Psoas muscle (tissue), 8 donors: ENCODE measurements around the gene RASA2. TPM values are rescaled to one million over a fixed set of nuclear protein-coding genes. Genes with fewer than 3 reads are reported as not detected.

Experiments used
- ATAC-seq, 4 donors: fragments of 200-7000 bp; cut with Tn5 transposase; one replicate each; pipeline ENCODE4 v1.9.1; 2020; ENCODE audit warnings: moderate library complexity in 3 of 4, mild to moderate bottlenecking in 2 of 4
- DNase-seq, 2 donors: peaks; one replicate each; pipeline ENCODE4 v3.0.0-alpha.2; 2020
- H3K27ac ChIP-seq: fragments of 200-600 bp; one replicate; pipeline ENCODE4 v1.8.0; 2022
- H3K27me3 ChIP-seq, 3 donors: fragments of 200-600 bp in 1 of 3; one replicate each; pipeline versions ENCODE4 v1.6.1 to v1.8.0; 2013 to 2022; ENCODE audit warnings: low read length in 2 of 3, mild to moderate bottlenecking in 2 of 3, moderate library complexity in 1 of 3; ENCODE audit not compliant: insufficient read depth in 3 of 3
- H3K36me3 ChIP-seq, 2 donors: fragments of 200-600 bp in 1 of 2; one replicate each; pipeline versions ENCODE4 v1.6.1 to v1.8.0; 2013 to 2022; ENCODE audit warnings: low read depth in 1 of 2, mild to moderate bottlenecking in 1 of 2, moderate library complexity in 1 of 2; ENCODE audit not compliant: insufficient read depth in 1 of 2
- H3K4me1 ChIP-seq: fragments of 200-600 bp; one replicate; pipeline ENCODE4 v1.8.0; 2022
- H3K4me3 ChIP-seq: fragments of 200-600 bp; one replicate; pipeline ENCODE4 v1.8.0; 2022; ENCODE audit warnings: mild to moderate bottlenecking
- H3K9me3 ChIP-seq: fragments of 200-600 bp; one replicate; pipeline ENCODE4 v1.8.0; 2022
- WGBS, 3 donors: extraction: QIAGEN DNeasy Blood & Tissue Kit; methylation state at CpG; one replicate each; pipeline versions ENCODE4 v1.1.6 to v1.1.7; 2013; 5-methylcytosine and 5-hydroxymethylcytosine counted together
- intact Hi-C, 2 donors: fragments of 100-400 bp; cut with DNase I; formaldehyde crosslinking; loops; one replicate each; pipeline versions ENCODE4 v1.11.0 to v1.14.2; 2022
- polyA plus RNA-seq, 3 donors: library from polyadenylated mRNA; stranded (reverse); fragments of 200-250 nt; gene quantifications; one replicate each; pipeline ENCODE4 v1.2.3, GENCODE V29; 2013
- total RNA-seq, 4 donors: library from RNA; stranded (reverse); fragmentation: NEBNext Ultra II Directional in 2 of 4; extraction: Animal tissue kit (Norgen Biotek cat#: 25700) in 2 of 4; gene quantifications; one replicate each; pipeline versions ENCODE4 v1.2.1 to v1.2.4, GENCODE V29; 2021 to 2023
- TF ChIP-seq, protein P1 (sequence below): fragments of 200-600 bp; IDR thresholded peaks from one replicate; pipeline ENCODE4 v1.8.0; 2022; ENCODE audit warnings: antibody characterized with exemption
- donor health status: healthy with polysubstance abuse.
- donor health status: DM: no; HTN: no; CAD: no; lungs with moderate emphysema.
- donor health status: Bipolar disorder and iron deficiency.
- donor health status: healthy.
- donor health status: DM: yes; HTN: yes; CAD: no.
- donor health status: DM: no; HTN: no; CAD: no.
- donor health status: DM: no; HTN: no; CAD: no.
- donor health status: DM: yes; HTN: yes; CAD: no.

RASA2 gene
- total and polyA plus RNA-seq, 7 donors = 1.3 to 4.0 (median 2.3) TPM

DNA sequence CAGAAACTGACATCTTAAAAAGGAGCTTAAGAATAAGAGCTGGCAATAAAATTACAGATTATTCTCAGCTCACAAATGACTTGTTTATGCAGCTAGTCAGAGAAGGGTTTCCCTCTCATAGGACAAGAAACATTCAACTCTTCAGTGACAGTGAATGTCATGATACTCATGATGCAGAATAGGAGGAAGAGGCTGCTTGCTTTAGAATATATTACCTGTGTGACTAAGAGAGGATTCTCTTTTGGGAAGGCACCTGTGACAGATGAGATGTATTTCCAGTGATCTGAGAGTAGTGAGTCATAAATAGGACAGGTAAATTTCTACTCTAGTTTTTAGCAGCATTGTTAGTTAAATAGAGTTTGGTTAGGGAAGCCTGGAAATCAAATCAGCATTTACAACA lies 39.9 kb downstream of the RASA2 start:
- no peaks in the 10 kb centered on the region for H3K27me3 ChIP-seq
- H3K27ac ChIP-seq = no peak overlapping the region
- peaks cover 11% of the 10 kb centered on the region for H3K4me1 ChIP-seq
- peaks cover 0 to 4% of the 10 kb centered on the region in 2 donors for H3K36me3 ChIP-seq
- H3K9me3 ChIP-seq = no peaks in the 10 kb centered on the region
- TF ChIP-seq, protein P1, sequence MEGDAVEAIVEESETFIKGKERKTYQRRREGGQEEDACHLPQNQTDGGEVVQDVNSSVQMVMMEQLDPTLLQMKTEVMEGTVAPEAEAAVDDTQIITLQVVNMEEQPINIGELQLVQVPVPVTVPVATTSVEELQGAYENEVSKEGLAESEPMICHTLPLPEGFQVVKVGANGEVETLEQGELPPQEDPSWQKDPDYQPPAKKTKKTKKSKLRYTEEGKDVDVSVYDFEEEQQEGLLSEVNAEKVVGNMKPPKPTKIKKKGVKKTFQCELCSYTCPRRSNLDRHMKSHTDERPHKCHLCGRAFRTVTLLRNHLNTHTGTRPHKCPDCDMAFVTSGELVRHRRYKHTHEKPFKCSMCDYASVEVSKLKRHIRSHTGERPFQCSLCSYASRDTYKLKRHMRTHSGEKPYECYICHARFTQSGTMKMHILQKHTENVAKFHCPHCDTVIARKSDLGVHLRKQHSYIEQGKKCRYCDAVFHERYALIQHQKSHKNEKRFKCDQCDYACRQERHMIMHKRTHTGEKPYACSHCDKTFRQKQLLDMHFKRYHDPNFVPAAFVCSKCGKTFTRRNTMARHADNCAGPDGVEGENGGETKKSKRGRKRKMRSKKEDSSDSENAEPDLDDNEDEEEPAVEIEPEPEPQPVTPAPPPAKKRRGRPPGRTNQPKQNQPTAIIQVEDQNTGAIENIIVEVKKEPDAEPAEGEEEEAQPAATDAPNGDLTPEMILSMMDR = no peak
- no peak overlapping the region for H3K4me3 ChIP-seq
- no peak for ATAC-seq
- intact Hi-C loops = no loop called here
- no peak for DNase-seq

DNA sequence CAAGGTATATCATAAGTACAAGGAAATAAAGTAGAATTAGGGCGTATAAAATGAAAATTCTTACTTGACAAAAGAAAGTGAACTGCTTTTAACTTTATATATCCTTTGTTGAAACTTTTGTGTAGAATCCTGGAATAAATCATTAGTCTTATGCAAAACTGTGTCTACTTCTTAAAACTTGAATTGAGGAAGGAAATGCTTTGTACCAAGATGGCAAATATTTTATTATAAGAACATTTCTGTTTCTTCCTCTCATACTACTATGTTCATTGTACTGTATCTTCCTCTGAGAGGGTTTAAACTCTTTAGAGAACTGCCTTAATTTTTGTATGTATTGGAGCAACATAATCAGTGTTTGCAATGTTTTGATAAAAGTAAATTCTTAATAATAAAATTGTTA lies 42.0 kb downstream of the RASA2 start:
- Histone ChIP-seq H3K27ac (no peak overlapping the region), H3K36me3 (no peaks in the 10 kb centered on the region), H3K4me3 (no peak overlapping the region), H3K4me1 (peaks cover 11% of the 10 kb centered on the region), H3K27me3 (no peaks in the 10 kb centered on the region), H3K9me3 (no peaks in the 10 kb centered on the region)
- intact Hi-C loops = no loop called here
- TF ChIP-seq, protein P1 = no peak
- 93 to 98% (median 96%) methylated on average over 1 of the region's 1 CpG for WGBS, 3 donors
- ATAC-seq = no peak
- no peak for DNase-seq

DNA sequence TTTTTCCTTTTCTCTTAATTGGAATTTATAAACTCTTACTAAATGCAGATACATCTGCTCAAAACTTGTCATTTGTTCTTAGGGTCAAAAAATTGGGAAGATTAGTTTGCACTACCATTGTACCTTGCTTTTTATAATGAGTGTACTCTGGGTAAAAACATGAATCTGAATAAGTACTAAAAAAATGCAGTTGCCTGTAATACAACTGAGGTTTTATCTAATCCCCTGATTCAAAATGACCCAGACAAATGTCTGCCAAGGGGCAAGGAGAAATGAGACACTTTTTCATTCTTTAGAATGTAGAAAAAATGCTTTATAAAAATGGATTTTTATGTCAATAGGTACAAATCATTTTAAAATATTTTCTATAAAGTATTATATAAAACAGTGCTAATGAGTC lies 42.4 kb downstream of the RASA2 start:
- no peaks in the 10 kb centered on the region for H3K27me3 ChIP-seq
- H3K4me3 ChIP-seq = no peak overlapping the region
- H3K27ac ChIP-seq = no peak overlapping the region
- H3K36me3 ChIP-seq = no peaks in the 10 kb centered on the region
- DNase-seq = no peak
- TF ChIP-seq, protein P1 = no peak
- peaks cover 11% of the 10 kb centered on the region for H3K4me1 ChIP-seq
- intact Hi-C loops = no loop called here
- no peaks in the 10 kb centered on the region for H3K9me3 ChIP-seq
- no peak for ATAC-seq

DNA sequence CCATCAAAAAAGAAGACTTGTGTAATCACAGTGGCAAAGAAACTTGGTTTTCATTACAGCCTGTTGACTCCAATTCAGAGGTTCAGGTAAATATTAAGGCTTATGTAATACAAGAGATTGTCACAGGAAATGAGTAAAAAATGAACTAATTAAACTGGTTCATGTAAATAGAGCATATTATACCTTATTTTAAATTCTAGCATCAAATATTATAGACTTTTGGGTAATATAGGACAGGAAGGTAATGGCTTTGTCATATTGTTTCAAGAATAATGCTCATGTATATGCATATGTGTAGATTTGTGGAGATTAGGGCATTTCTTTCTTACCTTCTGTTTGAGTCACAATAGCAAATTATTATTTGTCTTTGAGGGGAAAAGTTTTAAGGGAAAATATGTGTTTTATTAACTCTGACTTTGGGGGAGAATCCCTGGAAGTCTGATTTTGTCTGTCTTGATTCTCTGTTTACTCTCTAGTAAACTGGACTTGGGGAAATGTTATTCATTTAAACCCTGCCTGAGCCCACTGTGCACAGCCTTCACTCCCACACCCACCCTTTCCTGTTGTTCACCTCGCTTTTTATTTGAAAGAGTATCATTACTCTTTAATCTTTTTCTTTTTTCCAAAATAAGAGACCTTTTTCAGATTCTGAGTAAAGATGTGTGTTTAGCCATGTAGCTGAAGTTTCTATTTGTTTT lies 43.0 kb downstream of the RASA2 start:
- WGBS, 3 donors = 54 to 63% (median 57%) methylated on average over 1 of the region's 1 CpG
- DNase-seq (no peak), ATAC-seq (no peak)
- H3K27ac ChIP-seq = peak overlapping the region; percentile 24
- peaks cover 11% of the 10 kb centered on the region for H3K4me1 ChIP-seq
- TF ChIP-seq, protein P1 = no peak
- H3K36me3 ChIP-seq = no peaks in the 10 kb centered on the region
- intact Hi-C loops = no loop called here
- no peaks in the 10 kb centered on the region for H3K9me3 ChIP-seq
- no peaks in the 10 kb centered on the region for H3K27me3 ChIP-seq
- H3K4me3 ChIP-seq = no peak overlapping the region

DNA sequence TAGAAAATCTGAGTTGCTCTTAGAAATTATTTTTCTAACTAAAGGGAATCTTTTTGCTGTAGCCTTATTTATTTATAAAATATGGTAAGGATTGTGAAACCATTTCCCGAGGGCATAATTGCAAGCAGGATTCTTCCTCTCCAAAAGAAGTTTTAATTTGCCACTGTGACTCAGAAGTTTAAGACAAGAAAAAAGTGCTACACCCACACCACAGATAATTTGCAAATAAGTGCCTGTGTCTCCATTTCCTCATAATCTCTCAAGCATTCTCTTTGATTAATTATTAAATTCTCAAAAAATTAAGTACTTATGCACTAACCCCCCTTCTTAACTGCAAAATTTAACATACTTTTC lies 43.6 kb downstream of the RASA2 start:
- Histone ChIP-seq H3K4me1 (peaks cover 11% of the 10 kb centered on the region), H3K4me3 (no peak overlapping the region)

More for the DNA sequence above, 43.6 kb downstream of the RASA2 start:
- whole genome bisulfite sequencing, 3 donors = 49 to 73% (median 53%) methylated on average over 1 of the region's 1 CpG
- TF ChIP-seq, protein P1 = no peak
- H3K27me3 ChIP-seq = no peaks in the 10 kb centered on the region
- no peaks in the 10 kb centered on the region for H3K9me3 ChIP-seq
- no peak overlapping the region for H3K27ac ChIP-seq
- DNase-seq (no peak), ATAC-seq (no peak)
- intact Hi-C loops = no loop called here
- no peaks in the 10 kb centered on the region for H3K36me3 ChIP-seq
